ENCODE data around the gene CNGA4.

The CNGA4 gene, protein sequence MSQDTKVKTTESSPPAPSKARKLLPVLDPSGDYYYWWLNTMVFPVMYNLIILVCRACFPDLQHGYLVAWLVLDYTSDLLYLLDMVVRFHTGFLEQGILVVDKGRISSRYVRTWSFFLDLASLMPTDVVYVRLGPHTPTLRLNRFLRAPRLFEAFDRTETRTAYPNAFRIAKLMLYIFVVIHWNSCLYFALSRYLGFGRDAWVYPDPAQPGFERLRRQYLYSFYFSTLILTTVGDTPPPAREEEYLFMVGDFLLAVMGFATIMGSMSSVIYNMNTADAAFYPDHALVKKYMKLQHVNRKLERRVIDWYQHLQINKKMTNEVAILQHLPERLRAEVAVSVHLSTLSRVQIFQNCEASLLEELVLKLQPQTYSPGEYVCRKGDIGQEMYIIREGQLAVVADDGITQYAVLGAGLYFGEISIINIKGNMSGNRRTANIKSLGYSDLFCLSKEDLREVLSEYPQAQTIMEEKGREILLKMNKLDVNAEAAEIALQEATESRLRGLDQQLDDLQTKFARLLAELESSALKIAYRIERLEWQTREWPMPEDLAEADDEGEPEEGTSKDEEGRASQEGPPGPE

DNA sequence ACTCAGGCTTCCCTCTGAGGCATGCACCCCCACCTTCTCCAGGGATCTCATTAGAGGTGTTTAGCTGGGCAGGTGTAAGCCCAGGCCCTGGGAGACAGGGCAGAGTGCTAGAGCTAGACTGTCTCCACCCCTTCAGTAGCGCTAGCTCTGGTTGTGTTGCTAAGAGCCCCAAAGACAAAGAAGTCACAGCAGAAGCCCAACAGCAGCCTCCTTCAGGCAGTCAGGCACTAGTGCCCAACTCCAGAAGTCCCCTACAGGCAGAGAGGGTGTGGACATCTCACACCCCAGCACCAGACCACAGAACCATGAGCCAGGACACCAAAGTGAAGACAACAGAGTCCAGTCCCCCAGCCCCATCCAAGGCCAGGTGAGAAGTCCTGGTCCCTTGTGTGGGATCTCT lies at the start of gene CNGA4:
Gene CNGA4 (plus strand): TSS at position 188 of the 400 bp plus-strand sequence. CDS start 118 bp downstream, at position 306.
- DNase-seq = no peak

DNA sequence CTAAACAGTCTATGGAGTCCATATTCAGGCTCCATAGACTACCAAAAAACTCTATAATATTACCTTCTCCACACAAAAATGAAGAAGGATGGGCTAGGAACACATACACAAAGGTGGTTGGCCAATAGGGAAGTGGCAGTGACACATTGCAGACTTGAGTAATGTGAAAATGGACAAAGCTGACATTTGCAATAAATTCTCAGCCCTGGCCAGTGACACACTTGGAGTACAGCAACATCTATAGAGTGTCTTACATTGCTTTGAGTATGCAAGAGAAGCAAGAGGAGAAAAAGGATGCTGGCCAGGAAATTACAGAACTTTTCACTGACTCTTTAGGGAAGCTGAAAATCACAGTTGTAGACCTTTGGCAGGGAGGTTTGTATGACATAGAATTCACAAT lies 47.1 kb upstream of the CNGA4 start:
- no peak for DNase-seq

DNA sequence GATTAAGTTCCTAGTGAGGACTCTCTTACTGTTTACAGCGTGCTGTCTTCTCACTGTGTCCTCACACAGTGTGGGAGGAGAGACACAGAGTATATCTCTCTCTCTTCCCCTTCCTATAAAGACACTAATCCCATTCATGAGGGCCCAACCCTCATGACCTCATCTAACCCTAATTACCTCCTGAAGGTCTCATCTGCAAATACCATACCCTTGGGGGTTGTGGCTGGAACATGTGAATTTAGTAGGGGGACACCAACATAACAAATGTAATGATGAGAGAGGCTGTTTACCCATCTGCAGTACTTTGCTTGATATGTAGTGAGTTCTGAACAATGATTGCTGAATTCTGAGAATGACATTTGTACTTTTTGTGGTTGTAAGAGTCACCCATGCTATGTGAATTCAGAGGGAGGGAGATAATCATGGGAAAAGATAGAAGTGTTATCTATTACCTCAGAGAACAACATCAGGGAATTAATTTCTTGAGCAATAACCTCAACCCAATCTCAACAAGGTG lies 44.8 kb upstream of the CNGA4 start:
- no peak for DNase-seq

DNA sequence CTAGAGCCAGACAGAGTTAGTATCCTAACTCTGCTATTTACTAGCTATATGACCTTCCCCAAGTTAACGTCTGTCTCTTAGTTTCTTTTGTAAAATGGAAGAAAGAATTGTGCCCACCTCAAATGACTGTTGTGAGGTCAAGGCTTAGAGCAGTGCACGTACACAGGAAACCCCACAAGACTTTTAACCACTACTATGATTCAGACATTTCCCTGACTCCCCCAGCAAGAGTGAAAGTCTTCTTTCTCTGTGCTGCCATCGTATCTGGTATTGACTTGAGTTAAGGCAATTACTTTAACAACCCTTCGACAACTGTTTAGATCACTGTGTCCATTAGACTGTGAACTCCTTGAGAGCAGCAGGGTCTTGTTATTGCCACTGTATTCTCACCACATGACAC lies 42.5 kb upstream of the CNGA4 start:
- DNase-seq = no peak

DNA sequence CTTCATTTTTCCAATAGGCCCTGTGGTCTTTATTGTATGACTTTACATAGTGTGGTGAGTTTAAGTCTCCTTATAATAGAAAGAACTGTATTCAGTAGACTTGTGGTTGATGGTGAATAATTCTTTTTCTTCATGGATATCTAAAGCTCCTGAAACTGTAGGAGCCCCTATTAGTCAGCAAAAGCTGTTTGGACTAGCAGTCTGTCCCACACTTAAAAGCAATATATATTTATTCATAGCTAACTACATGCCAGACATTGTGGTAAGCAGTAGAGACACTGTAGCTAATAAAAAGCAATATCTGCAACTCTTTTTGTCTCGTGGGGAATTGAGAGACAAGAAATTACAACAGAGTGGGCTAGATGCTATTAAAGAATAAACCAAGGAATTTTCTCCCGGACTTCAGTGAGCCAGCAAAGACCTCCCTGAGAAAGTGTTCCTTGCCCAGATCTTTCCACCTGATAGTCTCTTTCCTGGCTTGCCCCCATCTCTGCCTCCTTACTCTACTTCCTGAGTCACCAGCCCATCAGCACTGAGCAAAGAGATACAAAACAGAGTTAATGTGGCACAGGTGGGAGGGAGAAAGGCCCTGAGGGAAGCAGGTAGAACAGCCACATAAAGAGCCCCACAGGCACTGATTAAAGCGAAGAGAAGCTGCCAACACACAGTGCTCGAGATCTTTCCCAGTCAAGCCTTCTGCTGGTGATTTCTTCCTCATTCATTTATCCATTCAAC lies 41.3 kb upstream of the CNGA4 start:
- DNase-seq = no peak

DNA sequence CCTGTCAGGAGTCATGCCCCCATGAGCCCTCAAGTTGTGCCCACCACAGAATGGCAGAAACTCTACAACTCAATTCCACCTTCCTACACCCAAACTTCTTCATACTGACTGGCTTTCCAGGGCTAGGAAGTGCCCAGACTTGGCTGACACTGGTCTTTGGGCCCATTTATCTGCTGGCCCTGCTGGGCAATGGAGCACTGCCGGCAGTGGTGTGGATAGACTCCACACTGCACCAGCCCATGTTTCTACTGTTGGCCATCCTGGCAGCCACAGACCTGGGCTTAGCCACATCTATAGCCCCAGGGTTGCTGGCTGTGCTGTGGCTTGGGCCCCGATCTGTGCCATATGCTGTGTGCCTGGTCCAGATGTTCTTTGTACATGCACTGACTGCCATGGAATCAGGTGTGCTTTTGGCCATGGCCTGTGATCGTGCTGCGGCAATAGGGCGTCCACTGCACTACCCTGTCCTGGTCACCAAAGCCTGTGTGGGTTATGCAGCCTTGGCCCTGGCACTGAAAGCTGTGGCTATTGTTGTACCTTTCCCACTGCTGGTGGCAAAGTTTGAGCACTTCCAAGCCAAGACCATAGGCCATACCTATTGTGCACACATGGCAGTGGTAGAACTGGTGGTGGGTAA lies 39.6 kb upstream of the CNGA4 start, which contains the start of gene OR52W1:
Gene OR52W1 (plus strand): TSS at position 51 of the 637 bp plus-strand sequence. CDS start 0 bp downstream, at position 51.
- no peak for DNase-seq

DNA sequence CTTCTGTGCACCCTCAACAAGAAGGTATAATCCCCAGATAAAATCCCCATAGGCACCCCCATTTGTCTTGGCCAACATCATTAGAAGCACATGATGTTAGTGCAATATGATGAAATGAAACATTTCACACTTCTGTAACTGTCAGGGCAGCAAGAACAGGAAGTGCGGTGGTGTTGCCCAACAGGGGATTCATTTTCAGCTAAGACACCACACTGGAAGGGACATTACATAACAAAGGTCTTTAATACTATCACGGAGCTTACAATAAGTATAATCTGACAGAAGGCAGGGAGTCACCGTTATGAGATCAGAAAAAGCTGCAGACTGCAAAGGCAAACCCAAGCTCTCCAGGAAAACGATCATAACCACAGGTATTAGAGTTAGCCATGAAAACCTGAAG lies 37.9 kb upstream of the CNGA4 start:
- no peak for DNase-seq

DNA sequence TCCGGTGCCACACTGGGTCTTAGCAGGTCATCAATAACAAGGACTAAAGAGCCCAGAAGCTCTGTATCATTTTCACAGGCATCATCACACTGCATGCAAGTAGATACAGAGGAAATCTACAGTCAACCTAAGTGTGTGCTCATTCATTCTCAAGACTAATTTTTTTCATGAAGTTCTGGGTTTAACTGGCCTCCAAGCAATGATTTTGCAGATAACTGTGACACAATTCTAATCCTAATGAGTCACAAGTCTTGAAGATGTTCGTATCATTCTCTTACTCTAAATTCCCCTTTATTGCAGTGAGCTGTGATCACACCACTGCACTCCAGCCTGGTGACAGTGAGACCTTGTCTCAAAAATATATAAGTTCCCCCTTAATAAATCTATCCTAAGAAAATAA lies 37.4 kb upstream of the CNGA4 start:
- no peak for DNase-seq

DNA sequence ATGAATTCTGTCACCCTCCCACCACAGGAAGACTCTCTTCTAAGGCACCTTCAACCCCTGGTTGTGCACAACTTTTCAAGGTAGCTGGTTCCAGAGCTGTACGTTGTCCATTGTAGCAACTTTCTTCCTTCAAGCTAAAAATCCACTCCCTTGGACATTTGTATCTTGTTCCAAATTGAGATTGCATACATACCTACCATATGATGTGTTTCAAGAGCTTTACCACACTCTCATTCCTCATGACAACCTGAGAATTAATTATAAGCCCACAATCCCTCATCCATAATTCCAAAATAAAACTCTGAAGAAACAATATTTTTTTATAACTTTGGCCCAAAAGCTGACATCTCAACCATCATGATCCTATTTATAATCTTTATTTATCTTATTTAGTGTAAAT lies 36.8 kb upstream of the CNGA4 start:
- DNase-seq = no peak

DNA sequence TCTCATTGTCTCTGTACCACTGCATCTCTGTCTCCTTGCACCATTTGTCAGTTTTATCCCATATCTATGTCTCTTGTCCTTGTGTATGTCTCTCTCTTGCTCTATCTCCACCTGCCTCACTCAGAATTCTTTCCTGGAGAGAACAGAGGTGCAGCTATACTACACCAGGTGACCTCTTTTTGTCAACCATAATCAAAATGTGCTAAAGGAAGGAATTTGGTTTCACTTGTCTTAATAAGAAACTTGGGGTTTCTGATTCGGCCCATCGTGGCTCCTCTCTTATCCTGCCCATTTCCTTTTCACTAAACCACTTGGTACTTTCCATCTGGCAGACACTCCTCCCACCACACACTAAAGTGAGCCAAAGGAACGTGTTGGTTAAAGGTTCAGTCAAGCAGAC lies 35.6 kb upstream of the CNGA4 start:
- no peak for DNase-seq

DNA sequence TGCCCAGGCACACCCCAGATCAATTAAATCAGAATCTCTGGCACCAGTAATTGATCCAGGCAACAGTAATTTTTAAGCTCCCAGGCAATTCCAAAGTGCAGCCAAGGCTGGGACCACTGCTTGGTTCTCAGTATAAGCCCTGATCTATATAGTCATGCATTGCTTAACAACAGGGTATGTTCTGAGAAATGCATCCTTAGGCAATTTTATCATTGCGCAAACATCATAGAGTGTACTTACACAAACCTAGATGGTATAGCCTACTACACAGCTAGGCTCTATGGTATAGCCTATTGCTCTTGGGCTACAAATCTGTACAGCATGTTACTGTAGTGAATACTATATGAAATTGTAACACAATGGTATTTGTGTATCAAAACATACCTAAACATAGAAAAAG lies 34.2 kb upstream of the CNGA4 start:
- DNase-seq = no peak

DNA sequence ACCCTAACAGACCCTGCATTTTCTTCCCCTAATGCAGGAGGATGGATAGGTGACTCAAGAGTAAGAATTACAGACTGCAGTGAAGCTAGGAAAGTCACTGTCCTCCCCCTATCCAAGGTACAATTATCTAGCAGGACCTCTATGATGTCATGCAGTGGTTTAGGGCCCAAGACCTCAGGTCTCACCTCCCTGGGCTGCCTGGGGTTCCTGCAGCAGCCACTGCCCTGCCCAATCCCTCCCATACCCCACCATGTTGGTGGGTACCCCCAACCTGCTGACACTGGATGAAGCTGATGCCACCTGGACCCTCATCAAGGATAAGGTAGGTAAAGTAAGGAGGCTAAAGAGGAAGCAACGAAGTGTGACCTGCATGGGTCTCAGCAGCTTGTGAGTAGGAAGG lies 33.5 kb upstream of the CNGA4 start, which contains the start of gene C11orf42:
Gene C11orf42 (plus strand): TSS at position 192 of the 400 bp plus-strand sequence. CDS start 59 bp downstream, at position 251.
- DNase-seq = no peak

DNA sequence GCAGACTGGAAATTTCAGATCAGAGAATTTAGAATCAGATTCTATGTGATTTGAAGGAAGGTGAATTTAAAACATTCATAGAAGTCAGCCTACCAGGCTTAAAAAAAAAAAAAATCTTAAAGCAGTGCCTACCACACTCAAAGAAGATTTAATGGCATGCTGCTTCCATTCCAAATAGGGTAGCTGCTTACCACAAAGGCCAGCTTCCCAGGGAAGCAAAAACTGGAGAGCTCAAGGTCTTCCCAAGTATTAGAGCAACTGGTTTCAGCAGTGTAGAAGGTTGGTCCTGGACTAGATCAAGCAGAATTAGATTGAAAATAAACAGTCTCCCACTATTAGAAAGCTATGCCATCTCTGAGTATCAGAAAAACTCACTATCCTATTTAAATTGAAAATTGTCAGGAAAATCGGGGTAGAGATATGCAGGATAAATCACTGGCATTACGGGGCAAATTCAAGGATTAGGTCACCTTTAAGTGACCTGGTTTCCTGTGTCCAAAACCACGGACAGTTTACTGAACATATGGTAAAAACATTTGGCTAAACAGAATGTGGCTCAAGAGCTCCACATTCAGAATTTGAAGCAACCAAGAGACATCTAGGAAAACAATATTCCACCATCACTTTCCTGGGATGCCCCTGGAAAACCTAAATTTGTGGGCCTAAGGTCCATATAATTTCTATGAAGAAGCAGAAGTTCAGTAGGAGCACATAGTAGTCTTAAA lies 32.3 kb upstream of the CNGA4 start:
- no peak for DNase-seq

DNA sequence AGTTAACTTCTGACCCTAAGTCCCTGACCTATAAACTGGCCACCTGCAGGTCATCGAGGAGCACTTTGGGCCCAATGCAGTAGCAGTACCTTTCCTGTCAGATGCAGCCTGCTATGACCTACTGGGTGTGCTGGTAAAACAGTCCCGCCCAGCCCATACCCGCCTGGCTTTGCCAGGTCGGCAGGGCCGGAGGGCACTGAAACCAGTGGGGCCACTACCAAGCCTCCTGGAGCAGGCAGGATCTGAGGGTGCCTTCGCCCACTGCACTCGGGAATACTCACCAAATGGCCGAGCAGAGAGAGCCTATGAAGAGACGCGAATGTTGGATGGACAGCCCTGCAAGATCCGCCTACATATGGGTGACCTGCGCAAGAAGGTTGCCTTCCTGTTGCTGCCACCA lies 29.1 kb upstream of the CNGA4 start:
- DNase-seq = no peak

DNA sequence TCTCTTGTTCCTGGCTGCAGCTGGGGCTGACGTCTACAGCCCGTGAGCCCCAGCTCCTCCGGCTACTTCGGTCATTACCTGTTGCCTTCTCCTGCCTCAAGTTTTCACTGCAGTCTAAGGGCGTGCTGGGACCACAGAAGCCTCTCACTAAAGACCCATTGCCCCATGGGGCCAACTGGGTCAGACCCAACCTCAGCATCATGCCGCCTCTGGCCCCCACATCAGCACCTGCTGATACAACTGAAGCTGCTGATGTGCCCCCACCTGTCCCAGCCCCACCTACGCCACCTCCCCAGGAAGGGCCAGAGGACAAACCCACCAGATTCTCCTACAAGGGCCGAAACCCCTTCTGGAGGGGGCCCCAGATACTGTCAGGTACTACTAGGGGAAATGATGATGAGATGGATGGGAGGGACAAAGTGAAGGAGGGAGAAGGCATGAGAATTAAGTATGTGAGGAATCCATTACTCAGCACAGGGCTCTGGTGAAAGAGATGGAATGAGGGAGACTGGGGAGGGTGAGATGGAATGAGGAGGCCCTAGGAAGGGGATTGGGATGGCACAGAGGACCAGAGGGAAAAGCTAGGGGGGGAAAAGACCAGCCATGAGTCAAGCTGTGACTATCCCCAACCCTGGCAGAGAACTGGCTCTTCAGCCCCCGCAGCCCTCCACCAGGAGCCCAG lies 28.5 kb upstream of the CNGA4 start:
- no peak for DNase-seq

DNA sequence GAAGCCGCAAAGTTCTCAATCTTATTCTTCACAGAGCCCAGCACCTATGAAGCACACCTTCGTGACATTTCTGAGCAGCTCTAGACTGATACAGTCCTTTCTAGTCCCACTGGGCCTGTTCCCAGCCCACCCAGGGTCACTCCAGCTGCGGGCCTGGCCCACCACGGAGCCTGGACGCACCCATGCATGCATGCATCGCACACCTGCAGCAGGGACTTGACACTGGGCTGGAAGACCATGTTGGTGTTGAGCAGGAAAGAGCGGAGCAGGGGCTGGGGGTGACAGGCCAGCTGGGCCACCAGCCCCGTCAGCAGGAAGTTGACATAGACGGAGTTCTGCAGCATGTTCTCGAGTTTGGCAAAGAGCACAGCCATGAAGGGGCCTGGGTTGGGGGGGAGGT lies 24.4 kb upstream of the CNGA4 start:
- no peak for DNase-seq

DNA sequence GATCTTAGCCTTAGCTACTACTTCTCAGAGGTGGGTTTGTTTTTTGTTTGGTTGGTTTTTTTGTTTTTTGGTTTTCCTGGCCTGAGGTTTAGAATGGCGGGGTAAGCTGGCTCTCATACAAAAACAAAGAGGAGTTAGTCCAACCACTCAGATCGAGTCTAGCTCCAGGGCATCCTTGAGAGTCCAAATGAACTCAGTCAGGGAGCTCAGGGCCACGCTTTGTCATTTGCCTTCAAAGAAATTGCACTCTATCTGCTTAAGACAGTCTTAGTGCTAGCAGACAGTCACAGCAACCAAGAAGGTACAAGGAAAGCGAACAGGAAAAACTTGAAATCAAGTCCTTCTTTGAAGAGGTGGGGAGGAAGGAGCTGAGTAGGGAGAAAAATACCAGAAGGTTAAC lies 22.4 kb upstream of the CNGA4 start:
- no peak for DNase-seq

DNA sequence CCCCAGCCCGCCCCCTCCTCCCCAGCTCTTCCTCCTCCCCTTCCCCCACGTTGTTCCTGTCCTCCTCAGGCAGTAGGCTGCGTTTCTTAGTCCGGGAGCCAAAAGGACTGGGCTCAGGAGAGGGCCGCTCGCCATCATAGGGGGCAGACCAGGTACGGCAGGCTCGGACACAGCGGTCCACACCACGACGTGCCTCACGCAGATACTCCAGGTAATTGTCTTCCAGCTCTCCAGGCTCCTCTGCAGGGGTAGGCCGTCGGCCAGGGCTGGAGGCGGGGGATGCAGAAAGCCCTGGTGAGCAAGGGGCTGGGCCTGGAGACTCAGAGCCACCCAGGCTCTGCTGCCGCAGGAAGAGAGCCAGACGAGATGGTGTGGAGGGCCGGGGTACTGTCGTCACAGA lies 21.2 kb upstream of the CNGA4 start:
- no peak for DNase-seq

DNA sequence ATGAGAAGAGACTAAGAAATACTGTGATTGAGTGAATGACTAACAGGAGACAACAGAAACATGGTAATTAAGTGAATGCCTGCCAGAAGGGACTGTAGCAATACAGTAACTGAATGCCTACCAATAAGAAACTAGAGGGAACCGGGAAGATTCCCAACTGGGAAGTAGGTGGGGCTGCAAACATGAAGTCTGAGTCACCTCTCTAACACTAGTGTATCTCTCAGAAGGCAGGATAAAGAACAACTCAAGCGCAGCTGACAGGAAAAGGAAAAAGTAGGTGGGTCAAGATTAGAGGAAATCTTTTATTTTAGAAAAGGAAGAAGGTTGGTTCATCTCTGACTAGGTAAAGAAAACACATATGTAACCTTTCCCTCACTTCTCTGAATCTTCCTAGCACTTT lies 19.5 kb upstream of the CNGA4 start:
- no peak for DNase-seq

DNA sequence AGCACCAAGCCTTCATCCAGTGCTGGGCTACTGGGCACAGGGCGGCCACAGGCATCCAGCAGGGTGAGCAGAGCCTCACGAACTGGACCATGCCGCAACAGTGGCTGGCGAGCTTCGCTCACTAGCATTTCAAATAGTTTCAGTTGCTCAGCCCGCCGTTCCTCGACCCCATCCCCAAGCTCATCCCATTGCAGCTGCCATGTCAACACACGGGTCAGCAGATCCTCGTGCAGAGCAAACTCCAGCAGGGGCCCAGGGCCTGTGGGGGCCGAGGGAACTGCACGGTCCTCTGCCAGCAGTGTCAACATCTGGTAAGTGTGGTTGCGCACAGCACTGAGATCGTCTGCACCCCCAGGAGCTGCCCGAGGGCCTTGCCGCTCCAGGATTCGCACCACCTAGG lies 15.0 kb upstream of the CNGA4 start:
- DNase-seq = no peak

DNA sequence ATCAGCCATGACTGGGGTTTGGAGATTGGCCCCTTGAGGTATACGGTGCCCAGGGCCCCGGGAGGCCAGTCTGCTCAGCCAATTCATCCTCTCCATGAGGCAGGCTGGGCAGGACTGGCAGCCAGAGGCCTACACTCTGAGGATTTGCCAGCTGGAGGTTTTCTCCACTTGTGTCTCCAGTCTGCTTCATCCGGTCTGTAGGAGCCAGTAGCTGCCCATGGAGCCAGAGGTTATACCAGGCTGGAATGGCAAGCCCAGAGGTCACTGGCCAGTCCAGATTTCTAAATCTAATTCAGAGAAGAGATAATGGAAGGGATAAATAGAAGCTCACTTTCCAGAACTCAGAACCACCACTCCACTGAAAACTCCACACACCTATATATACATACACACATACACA lies 14.5 kb upstream of the CNGA4 start:
- no peak for DNase-seq

DNA sequence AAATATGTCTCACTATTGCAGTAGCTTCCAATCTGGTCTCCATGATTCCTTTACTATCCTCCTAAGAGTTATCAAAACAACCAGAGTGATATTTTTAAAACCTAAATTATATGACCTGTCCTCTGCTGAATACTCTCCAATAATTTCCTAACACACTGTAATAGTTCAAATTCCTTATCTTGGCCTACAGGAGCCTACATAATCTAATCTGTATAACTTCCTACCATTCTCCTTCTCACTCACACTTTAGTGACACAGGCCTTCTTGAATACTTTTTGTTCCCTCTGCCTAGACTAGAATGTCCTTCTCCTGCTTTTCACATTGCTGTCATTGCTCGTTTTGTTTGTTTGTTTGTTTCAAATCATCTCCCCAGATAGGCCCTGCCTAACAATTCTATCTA lies 13.9 kb upstream of the CNGA4 start:
- DNase-seq = no peak
